ENCODE measurements around the gene MED12L.
A peak's percentile ranks its signal among the peaks of the same experiment; 100 is the strongest.

MED12L gene

DNA sequence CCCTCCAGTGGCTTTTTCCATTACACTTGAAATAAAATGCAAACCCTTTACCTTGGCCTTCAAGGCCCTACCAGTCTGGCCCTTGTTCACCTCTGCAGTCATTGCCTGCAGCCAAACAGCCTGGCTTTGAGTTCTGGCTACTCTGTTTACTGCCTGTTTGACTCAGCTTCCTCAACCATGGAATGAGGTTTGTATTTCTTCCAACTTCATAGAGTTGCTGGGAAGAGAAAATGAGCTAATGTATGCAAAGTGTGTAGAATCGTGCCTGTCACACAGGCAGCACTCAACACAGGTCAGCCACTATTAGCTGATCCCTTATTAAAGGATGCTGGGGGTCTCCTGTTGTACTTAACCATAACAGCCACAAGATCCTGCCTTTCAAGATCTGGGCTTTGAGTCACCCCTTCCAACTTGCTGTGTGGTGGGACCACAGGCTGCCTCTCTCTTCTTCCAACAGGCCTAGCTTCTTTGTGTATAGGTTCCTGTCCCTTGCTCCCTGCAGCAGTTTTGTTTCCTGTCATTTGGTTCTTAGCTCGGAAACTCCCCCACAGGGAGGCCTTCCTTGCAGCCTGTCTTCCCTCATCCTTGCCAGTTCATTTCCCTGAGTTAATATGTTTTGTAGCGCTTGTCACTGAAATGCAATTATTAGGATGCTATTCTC is 6.4 kb downstream of the MED12L start:
- no peak for DNase-seq

DNA sequence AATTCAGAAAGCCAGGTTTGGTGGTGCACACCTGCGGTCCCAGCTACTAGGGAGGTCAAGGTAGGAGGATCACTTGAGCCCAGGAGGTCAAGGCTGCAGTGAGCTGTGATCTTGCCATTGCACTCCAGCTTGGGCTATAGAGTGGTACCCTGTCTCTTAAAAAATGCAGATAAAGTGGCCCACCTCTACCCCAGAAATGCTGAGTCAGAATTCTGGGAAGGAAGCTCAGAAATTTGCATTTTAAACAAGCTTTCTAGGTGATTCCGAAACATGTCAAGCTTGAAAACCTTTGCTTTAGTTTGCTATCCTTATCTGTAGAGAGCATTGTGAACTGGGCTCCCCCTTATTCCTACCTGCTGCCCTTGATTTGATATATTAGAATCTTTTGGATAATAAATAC is 7.7 kb downstream of the MED12L start:
- DNase-seq = no peak

DNA sequence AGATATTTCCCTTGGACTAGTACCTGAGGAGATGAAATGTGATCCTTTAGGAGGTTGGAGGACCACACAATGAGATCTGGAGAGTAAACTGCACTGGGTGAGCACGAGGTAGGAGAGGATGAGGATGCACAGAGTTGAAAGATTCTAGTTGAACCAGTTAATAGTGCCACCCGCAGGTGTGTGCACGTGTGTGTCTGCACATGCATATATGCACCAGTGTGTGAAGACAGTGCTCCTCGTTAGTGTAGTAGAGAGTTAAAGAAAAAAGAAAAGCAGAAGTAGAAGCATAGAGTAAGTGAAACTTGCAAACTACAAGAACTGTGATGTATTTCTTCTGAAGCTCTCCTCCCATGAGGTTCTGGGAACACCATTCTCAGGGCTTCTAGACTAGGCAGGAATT is 8.4 kb downstream of the MED12L start:
- DNase-seq = no peak

GRCh38 chr3:151096716-151097115 is 11.3 kb downstream of the MED12L start:
- DNase-seq = no peak

- no peak for DNase-seq
Observed at GRCh38 chr3:151100076-151100475, 14.6 kb downstream of the MED12L start.

DNA sequence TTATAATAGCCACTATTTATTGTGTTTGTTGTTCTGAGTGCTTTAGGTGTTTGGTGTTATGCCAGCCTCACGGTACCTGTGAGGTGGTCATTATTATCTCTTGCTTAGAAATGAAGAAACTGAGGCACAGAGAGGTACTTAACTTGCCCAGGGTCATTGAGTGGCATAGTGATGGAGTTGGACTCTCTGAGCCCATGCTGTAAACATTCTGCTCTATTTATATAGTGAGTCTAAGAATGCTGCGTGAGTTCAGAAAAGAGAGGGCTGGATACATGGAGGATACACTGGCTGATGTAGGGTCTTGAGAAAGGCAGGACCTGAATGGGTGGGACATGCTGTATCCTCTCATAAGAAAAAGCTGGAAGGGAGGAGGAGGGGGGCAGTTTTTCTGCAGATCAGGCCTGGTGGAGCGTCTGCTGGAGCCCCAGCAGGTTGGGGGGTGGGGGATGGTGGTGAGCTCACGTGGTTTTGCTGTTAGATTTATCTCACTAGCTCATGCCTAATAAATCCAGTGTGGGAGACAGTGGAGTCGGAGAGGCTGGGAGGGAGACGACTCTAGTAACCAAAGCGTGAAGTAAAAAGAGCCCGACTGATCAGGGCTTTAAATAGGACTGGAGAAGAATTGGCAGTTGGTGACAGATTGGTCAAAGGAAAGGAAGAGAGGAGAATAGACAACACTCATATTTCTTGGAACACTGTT is 16.0 kb downstream of the MED12L start:
- DNase-seq = peak in 1 of 2 experiments; percentile 3

GRCh38 chr3:151106311-151106710 is 20.8 kb downstream of the MED12L start:
- DNase-seq = no peak

GRCh38 chr3:151107177-151107576 is 21.7 kb downstream of the MED12L start:
- DNase-seq = no peak

GRCh38 chr3:151107701-151108100 is 22.2 kb downstream of the MED12L start:
- DNase-seq = no peak

DNA sequence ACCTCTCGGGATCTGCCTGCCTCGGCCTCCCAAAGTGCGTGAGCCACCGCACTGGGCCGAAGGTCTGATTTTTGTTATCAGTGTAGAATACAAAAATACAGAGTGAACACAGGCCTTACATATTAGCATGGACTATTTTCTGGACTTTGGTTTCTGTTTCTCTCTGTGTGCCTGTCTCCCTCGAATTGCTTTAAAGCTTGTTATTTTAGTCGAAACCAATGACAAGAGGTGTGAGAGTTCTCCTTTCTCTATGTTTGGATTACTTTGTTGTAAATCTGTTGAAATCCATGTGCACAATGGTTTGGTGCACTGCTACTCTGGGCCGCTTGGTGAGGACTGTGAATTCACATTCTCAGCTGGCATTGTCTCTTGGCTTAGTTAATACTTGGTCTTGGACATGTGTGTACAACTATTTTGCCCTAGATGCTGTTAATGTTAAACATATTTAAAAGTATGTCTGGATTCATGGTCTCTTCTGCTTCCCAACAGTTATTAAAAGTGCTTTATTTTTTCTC is 23.9 kb downstream of the MED12L start:
- DNase-seq = no peak

DNA sequence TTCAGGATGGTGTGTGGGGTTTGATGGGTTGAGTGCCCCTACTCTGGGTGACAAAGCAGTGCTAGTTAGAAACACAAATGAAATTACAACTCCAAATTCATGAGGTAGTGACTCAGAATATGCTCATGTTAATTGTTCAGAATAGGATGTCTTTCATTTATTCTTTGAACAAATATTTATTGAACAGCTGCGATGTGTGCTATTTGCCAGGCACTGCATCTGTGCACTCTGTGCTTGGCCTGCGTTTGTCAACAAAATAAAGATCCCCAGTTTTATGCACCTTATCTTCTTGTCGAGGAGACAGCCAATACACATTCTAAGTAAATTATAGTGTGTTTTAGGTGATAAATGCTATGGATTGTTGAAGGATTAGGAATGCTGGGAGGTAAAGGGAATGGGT is 27.3 kb downstream of the MED12L start:
- no peak for DNase-seq

GRCh38 chr3:151113343-151113742 is 27.9 kb downstream of the MED12L start:
- DNase-seq = no peak

GRCh38 chr3:151117047-151117446 is 31.6 kb downstream of the MED12L start:
- DNase-seq = no peak

DNA sequence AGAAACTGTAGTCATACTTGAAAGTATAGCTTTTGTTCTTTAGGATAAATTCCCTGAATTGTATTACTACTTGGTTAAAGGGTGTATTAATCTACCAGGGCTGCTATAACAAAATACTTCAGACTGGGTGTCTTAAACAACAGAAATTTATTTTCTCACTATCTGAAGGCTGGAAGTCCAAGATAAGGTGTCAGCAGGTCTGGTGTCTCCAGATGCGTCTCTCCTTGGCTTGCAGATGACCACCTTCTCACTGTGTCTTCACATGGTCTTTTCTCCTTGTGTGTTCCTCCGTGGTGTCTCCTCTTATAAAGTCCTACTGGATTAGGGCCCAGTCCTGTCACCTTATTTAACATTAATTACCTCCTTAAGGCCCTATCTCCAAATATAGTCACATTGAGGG is 33.7 kb downstream of the MED12L start:
- DNase-seq = no peak

- DNase-seq = no peak
Observed at GRCh38 chr3:151120409-151120808, 34.9 kb downstream of the MED12L start.

- DNase-seq = no peak
Observed at GRCh38 chr3:151121016-151121415, 35.6 kb downstream of the MED12L start.

DNA sequence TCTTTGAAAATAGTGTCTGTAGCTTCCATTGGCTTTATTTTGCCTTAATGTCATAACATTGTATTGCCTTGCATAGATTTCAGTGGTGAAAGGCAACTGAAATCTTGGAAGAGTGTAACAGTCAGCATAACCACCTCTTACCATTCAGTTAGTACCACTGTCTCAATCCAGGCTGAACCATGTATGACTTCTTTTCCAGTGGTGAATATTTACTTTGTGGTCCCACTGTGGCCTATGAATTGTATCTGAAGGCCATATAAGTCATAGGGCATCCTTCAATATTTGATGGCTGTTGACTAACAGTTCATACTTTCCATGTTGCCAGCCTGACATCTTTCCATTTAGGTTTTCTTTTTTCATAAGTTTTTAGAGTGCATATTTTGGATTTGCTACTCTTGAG is 38.4 kb downstream of the MED12L start:
- DNase-seq = no peak

GRCh38 chr3:151124476-151124875 is 39.0 kb downstream of the MED12L start:
- DNase-seq = no peak

DNA sequence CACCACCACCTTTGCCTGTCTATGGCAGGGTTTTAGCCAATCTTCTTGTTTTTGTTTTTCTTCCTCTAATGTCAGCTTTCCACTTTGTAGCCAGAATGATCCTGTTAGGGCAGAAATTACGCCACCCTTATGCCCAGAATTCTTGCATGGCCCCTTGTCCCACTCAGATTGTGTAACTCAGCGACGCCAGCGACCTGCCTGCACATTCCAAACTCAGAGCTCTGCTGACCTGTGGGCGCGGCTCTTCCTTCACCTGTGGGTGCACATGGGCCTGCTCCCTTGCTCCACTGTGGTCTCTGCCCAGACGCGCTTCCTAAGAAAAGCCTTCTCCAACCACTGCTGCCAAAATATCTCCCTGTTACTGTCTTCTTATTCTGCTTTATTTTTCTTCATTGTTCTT is 45.0 kb downstream of the MED12L start:
- DNase-seq = no peak

- DNase-seq = no peak
Observed at GRCh38 chr3:151133175-151133574, 47.7 kb downstream of the MED12L start.

- no peak for DNase-seq
Observed at GRCh38 chr3:151133917-151134450, 48.5 kb downstream of the MED12L start.

DNA sequence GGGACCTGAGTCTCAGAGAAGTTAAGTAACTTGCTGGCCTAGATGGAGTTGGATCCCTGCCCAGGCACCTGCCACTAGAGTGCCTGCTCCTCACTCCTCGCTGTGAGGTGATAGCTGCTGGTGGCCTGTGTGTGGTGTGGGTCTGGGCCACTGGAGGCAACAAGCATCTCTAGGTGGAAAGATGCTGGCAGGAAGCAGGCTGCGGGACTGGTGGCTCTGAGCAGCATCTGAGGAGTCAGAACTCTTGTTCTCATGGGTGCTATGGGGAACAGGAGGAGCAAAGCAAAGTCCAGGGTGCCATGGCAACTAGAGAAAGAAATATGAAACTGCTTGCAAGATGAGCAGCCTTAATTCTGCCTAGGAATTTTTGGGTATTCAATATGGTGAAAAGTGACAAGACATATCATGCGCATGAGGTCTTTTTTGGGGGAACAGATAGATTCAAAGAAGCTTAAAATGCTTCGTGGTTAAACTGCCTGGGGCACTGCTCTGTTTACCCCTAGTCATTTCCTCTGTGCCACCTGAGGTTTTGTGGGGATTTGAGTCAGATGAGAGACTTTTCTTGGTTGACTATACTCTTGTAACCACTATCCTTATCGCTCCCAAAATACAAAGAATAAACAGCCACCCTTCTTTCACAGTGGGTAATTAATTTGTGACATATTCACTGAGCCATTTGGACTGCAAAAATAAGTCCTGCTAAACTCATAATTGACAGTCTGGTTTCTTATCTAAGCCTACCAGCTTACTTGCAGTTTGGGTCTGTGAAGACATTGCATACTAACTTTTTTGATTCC is 50.3 kb downstream of the MED12L start:
- no peak for DNase-seq

DNA sequence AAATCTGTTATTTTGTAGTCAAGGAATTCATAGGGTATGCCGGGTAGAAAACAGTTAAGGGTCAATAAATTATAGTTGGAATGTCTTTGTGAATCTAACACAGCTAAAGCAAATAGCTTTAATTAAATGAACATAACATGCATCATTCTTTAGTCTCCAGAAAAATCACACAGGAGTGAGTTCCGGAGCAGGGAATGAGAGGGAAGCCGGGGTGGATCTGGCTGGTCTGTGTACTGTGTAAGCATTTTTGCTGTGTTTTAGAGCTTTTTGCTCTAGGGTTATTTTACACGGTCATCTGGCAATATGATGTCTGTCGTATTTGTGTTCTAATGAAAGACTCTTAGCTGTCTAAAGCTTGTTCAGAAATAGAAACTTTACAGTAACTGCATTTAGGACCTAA is 57.5 kb downstream of the MED12L start:
- DNase-seq = no peak

DNA sequence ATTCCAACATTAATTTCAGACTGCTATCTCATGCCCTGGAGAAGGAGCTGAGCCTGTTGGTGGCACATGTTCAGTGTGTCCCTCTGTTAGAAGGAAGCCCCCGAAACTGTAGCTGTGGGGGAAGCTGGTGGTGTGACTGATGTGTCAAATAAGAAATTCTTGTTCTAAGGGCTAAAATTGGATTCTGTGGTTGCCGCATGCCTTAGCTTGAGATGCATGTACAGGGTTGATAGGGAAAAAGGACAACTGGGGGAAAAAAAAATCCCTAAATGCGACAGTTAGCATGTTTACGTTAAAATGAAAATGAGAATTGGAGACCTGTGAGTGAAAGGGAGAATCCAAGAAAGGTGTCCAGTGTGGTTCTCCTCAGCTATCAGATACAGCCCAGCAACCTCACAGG is 58.6 kb downstream of the MED12L start:
- no peak for DNase-seq
